Stimulated activated CD4-positive, alpha-beta T cell treated with anti-CD3 and anti-CD28 coated beads, Interleukin-15, amount 100 ng/mL, for 1 hour (primary cell): ENCODE results near the gene TTC21B.

ENCODE experiments used
- DNase-seq, 2 donors: peaks; one replicate each; pipeline ENCODE4 v3.0.0-alpha.2; 2020; ENCODE audit warnings: low read depth in 1 of 2, low spot score in 1 of 2

Gene TTC21B

GRCh38 chr2:165927353-165927752, 26.2 kb downstream of the TTC21B start:
- no peak for DNase-seq

GRCh38 chr2:165924946-165925345, 28.6 kb downstream of the TTC21B start:
- no peak for DNase-seq

GRCh38 chr2:165920748-165921147, 32.8 kb downstream of the TTC21B start:
- no peak for DNase-seq

- DNase-seq = no peak
These were observed 39.9 kb downstream of the TTC21B start for GRCh38 chr2:165913636-165914035.

GRCh38 chr2:165911981-165912380, 41.6 kb downstream of the TTC21B start:
- DNase-seq = no peak

- DNase-seq = no peak
These were observed 42.3 kb downstream of the TTC21B start for GRCh38 chr2:165911231-165911630.

- no peak for DNase-seq
These were observed 44.1 kb downstream of the TTC21B start for GRCh38 chr2:165909466-165909865.

GRCh38 chr2:165905854-165906253, 47.7 kb downstream of the TTC21B start:
- no peak for DNase-seq

GRCh38 chr2:165905269-165905668, 48.3 kb downstream of the TTC21B start:
- DNase-seq = no peak

GRCh38 chr2:165904432-165904831, 49.1 kb downstream of the TTC21B start:
- no peak for DNase-seq

GRCh38 chr2:165903406-165903805, 50.2 kb downstream of the TTC21B start:
- DNase-seq = no peak

- DNase-seq = no peak
These were observed 50.6 kb downstream of the TTC21B start for GRCh38 chr2:165902934-165903333.

GRCh38 chr2:165901620-165902298, 51.8 kb downstream of the TTC21B start:
- DNase-seq = no peak

- no peak for DNase-seq
These were observed 54.3 kb downstream of the TTC21B start for GRCh38 chr2:165899311-165899710.

GRCh38 chr2:165898381-165898780, 55.2 kb downstream of the TTC21B start:
- no peak for DNase-seq

GRCh38 chr2:165897726-165898125, 55.9 kb downstream of the TTC21B start:
- no peak for DNase-seq

- DNase-seq = no peak
These were observed 56.5 kb downstream of the TTC21B start for GRCh38 chr2:165897074-165897473.

GRCh38 chr2:165895974-165896373, 57.6 kb downstream of the TTC21B start:
- no peak for DNase-seq

GRCh38 chr2:165893556-165893955, 60.0 kb downstream of the TTC21B start:
- DNase-seq = no peak

GRCh38 chr2:165892526-165892925, 61.0 kb downstream of the TTC21B start:
- no peak for DNase-seq

GRCh38 chr2:165891943-165892342, 61.6 kb downstream of the TTC21B start:
- no peak for DNase-seq

GRCh38 chr2:165891345-165891744, 62.2 kb downstream of the TTC21B start:
- no peak for DNase-seq

- DNase-seq = no peak
These were observed 63.8 kb downstream of the TTC21B start for GRCh38 chr2:165889798-165890197.
